ENCODE data around the gene NEIL3.

- TF ChIP-seq, protein P1, sequence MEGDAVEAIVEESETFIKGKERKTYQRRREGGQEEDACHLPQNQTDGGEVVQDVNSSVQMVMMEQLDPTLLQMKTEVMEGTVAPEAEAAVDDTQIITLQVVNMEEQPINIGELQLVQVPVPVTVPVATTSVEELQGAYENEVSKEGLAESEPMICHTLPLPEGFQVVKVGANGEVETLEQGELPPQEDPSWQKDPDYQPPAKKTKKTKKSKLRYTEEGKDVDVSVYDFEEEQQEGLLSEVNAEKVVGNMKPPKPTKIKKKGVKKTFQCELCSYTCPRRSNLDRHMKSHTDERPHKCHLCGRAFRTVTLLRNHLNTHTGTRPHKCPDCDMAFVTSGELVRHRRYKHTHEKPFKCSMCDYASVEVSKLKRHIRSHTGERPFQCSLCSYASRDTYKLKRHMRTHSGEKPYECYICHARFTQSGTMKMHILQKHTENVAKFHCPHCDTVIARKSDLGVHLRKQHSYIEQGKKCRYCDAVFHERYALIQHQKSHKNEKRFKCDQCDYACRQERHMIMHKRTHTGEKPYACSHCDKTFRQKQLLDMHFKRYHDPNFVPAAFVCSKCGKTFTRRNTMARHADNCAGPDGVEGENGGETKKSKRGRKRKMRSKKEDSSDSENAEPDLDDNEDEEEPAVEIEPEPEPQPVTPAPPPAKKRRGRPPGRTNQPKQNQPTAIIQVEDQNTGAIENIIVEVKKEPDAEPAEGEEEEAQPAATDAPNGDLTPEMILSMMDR (optimal IDR thresholded peaks at IDR 0.05 in 1 of 3, IDR thresholded peaks at IDR 0.05 in 1 of 3, conservative IDR thresholded peaks at IDR 0.05 in 1 of 3; ENCODE audit: extremely low read depth in 1 of 3, insufficient read depth in 2 of 3, low read length in 3 of 3), result no peak
- TF ChIP-seq EZH2 (IDR thresholded peaks at IDR 0.05; ENCODE audit: low read length), result no peak
Observed at GRCh38 chr4:177266506-177266905, 43.2 kb upstream of the NEIL3 start.

Data from keratinocyte (primary cell).